BJ (cell line): Measurements from ENCODE around the gene CCDC9B. TPM values are rescaled to one million over a fixed set of nuclear protein-coding genes. Genes with fewer than 3 reads are reported as not detected.

Experiments used
- CTCF ChIA-PET: fragments of 350-600 bp; formaldehyde crosslinking; extraction: SDS; loops from one replicate; lab custom pipeline; 2021; ENCODE audit warnings: antibody characterized with exemption, inconsistent platforms; lab: Yijun Ruan, JAX
- POLR2A ChIA-PET: fragments of 300-600 bp; sonication (Branson Sonifier 250); formaldehyde crosslinking; extraction: SDS; loops from one replicate; lab custom pipeline; 2021; ENCODE audit warnings: antibody characterized with exemption; lab: Charles Lee
- DNase-seq: peaks from one replicate; pipeline ENCODE4 v3.0.0-alpha.2; 2011; ENCODE audit warnings: low read depth
- H3K27me3 ChIP-seq: 2 replicates; pipeline ENCODE4 v1.6.0; 2011; ENCODE audit warnings: low read length; ENCODE audit not compliant: control insufficient read depth, insufficient read depth
- H3K36me3 ChIP-seq: 2 replicates; pipeline ENCODE4 v1.5.1; 2011; ENCODE audit warnings: low read length; ENCODE audit not compliant: control insufficient read depth, insufficient read depth
- H3K4me3 ChIP-seq: 2 replicates; pipeline ENCODE4 v1.5.1; 2011; ENCODE audit warnings: low read depth, mild to moderate bottlenecking, control low read depth, low read length
- CTCF ChIP-seq: IDR thresholded peaks from 2 replicates; pipeline ENCODE4 v1.5.1; 2011; ENCODE audit warnings: low read depth, mild to moderate bottlenecking, control low read depth, inconsistent platforms, low read length, moderate library complexity; ENCODE audit not compliant: insufficient read depth
- polyA plus RNA-seq: library from polyadenylated mRNA; depleted of rRNA; stranded (reverse); fragments of >200 nt; gene quantifications from 2 replicates; pipeline ENCODE4 v1.2.3, GENCODE V29; 2011

CCDC9B gene
- polyA plus RNA-seq, 1 experiment: 5.0 TPM

GRCh38 chr15:40338041-40338657, 2.6 kb downstream of the CCDC9B start:
- POLR2A ChIA-PET: interaction anchor here (1.0 to 2.8 kb wide), 2 partner anchors 10 to 15 kb away, joined by 3 to 17 read pairs; partner anchors contain the start of gene INAFM2
- Histone ChIP-seq H3K36me3 (peaks cover 18% of the 10 kb centered on the region), H3K4me3 (no peak overlapping the region), H3K27me3 (no peaks in the 10 kb centered on the region)
- peak; percentile 74 for TF ChIP-seq CTCF
- CTCF ChIA-PET: interaction anchor here (0.7 to 11.8 kb wide), 25 partner anchors 9 to 231 kb away, joined by 3 to 124 read pairs (median 5); partner anchors contain the start of genes ANKRD63, DISP2, INAFM2 and PHGR1
- DNase-seq: no peak

- CTCF ChIA-PET: interaction anchor here (0.8 to 11.8 kb wide), 18 partner anchors 9 to 120 kb away, joined by 3 to 124 read pairs (median 9); partner anchors contain the start of genes ANKRD63, DISP2, INAFM2 and PHGR1
- POLR2A ChIA-PET: interaction anchor here (1.0 kb wide), 1 partner anchor 14 kb away, joined by 3 read pairs; the partner anchor contains the start of gene INAFM2
- TF ChIP-seq CTCF: no peak
Observed at GRCh38 chr15:40337597-40337996, 3.1 kb downstream of the CCDC9B start.

GRCh38 chr15:40336744-40337122, 4.0 kb downstream of the CCDC9B start:
- no peak overlapping the region for H3K4me3 ChIP-seq
- H3K27me3 ChIP-seq: no peaks in the 10 kb centered on the region
- ChIA-PET POLR2A (no interaction called here), CTCF (interaction anchor here (1.5 to 11.8 kb wide), 9 partner anchors 9 to 84 kb away, joined by 3 to 124 read pairs (median 32); partner anchors contain the start of genes DISP2, INAFM2 and PHGR1)
- DNase-seq: no peak
- H3K36me3 ChIP-seq: peaks cover 18% of the 10 kb centered on the region
- TF ChIP-seq CTCF: no peak

More at GRCh38 chr15:40337597-40337996, 3.1 kb downstream of the CCDC9B start:
- Histone ChIP-seq H3K36me3 (peaks cover 18% of the 10 kb centered on the region), H3K4me3 (no peak overlapping the region), H3K27me3 (no peaks in the 10 kb centered on the region)
- no peak for DNase-seq

- no peak for DNase-seq
- Histone ChIP-seq H3K36me3 (peaks cover 18% of the 10 kb centered on the region), H3K4me3 (no peak overlapping the region), H3K27me3 (no peaks in the 10 kb centered on the region)
- ChIA-PET POLR2A (no interaction called here), CTCF (interaction anchor here (1.5 to 11.8 kb wide), 7 partner anchors 9 to 62 kb away, joined by 3 to 124 read pairs (median 58); partner anchors contain the start of genes DISP2, INAFM2 and PHGR1)
- TF ChIP-seq CTCF: no peak
Observed at GRCh38 chr15:40335938-40336743, 4.6 kb downstream of the CCDC9B start.
